Measurements from ENCODE around the gene TAX1BP1.

GRCh38 chr7:27802999-27803398 is 63.0 kb downstream of the TAX1BP1 start:
- TF ChIP-seq CTCF (IDR thresholded peaks at IDR 0.05; ENCODE audit: low read depth, low read length), result no peak
- no peak for TF ChIP-seq POLR2A (IDR thresholded peaks at IDR 0.05; ENCODE audit: extremely low read depth, insufficient read length)
- no peak for TF ChIP-seq MYC (IDR thresholded peaks at IDR 0.05; ENCODE audit: low read depth, low read length)
- TF ChIP-seq MAX (IDR thresholded peaks at IDR 0.05; ENCODE audit: low read depth, low read length), result no peak

Measured in NB4 (cell line).